ENCODE measurements around the gene TGM3. TPM values are rescaled to one million over a fixed set of nuclear protein-coding genes. Genes with fewer than 3 reads are reported as not detected.

The TGM3 gene
- polyA plus RNA-seq, 1 donor from 2014 or later, result 0.24 TPM

- TF ChIP-seq EP300 (conservative IDR thresholded peaks at IDR 0.05; ENCODE audit: poor library complexity, severe bottlenecking), result no peak
Measured at GRCh38 chr20:2363587-2363986, 67.8 kb downstream of the TGM3 start (continued).

- no peak overlapping the region for H3K4me2 ChIP-seq (ENCODE audit: low read length)
- H3K9me2 ChIP-seq (ENCODE audit: insufficient read depth, low read length), result no peaks in the 10 kb centered on the region
- no peaks in the 10 kb centered on the region for H3K79me2 ChIP-seq (replicated peaks; ENCODE audit: insufficient read depth, low read length)
- no peak overlapping the region for H3K4me3 ChIP-seq (ENCODE audit: low read length)
- TF ChIP-seq CTCF (IDR thresholded peaks at IDR 0.05; ENCODE audit: poor library complexity, severe bottlenecking), result no peak
- TF ChIP-seq POLR2AphosphoS5 (IDR thresholded peaks at IDR 0.05), result no peak
- H3K9ac ChIP-seq (ENCODE audit: low read length), result no peak overlapping the region
- H3F3A ChIP-seq (ENCODE audit: insufficient read depth, low read length, poor library complexity, severe bottlenecking), result no peaks in the 10 kb centered on the region
- no peaks in the 10 kb centered on the region for H4K20me1 ChIP-seq (ENCODE audit: insufficient read depth)
- H2AFZ ChIP-seq (ENCODE audit: low read depth, low read length), result no peak overlapping the region
- no peaks in the 10 kb centered on the region for H3K36me3 ChIP-seq (ENCODE audit: insufficient read depth, low read length)
- no peak overlapping the region for H3K27ac ChIP-seq (ENCODE audit: low read length)
- no peaks in the 10 kb centered on the region for H3K27me3 ChIP-seq (ENCODE audit: insufficient read depth, low read depth, low read length)
- H3K9me3 ChIP-seq (ENCODE audit: low read length), result peaks cover 3% of the 10 kb centered on the region
Measured at GRCh38 chr20:2364044-2364443, 68.2 kb downstream of the TGM3 start.

- Histone ChIP-seq H3K9me2 (ENCODE audit: insufficient read depth, low read length) (no peaks in the 10 kb centered on the region), H3F3A (ENCODE audit: insufficient read depth, low read length, poor library complexity, severe bottlenecking) (no peaks in the 10 kb centered on the region), H3K27ac (ENCODE audit: low read length) (no peak overlapping the region), H3K9me3 (ENCODE audit: low read length) (peaks cover 3% of the 10 kb centered on the region), H3K36me3 (ENCODE audit: insufficient read depth, low read length) (no peaks in the 10 kb centered on the region), H2AFZ (ENCODE audit: low read depth, low read length) (no peak overlapping the region), H3K27me3 (ENCODE audit: insufficient read depth, low read depth, low read length) (no peaks in the 10 kb centered on the region), H3K9ac (ENCODE audit: low read length) (no peak overlapping the region), H3K4me2 (ENCODE audit: low read length) (no peak overlapping the region), H4K20me1 (ENCODE audit: insufficient read depth) (no peaks in the 10 kb centered on the region), H3K4me3 (ENCODE audit: low read length) (no peak overlapping the region), H3K79me2 (replicated peaks; ENCODE audit: insufficient read depth, low read length) (no peaks in the 10 kb centered on the region)
- TF ChIP-seq EZH2 (IDR thresholded peaks at IDR 0.05; ENCODE audit: borderline replicate concordance, insufficient read depth, low read length, poor library complexity, severe bottlenecking) (no peak), EP300 (conservative IDR thresholded peaks at IDR 0.05; ENCODE audit: poor library complexity, severe bottlenecking) (no peak), MXI1 (conservative IDR thresholded peaks at IDR 0.05; ENCODE audit: poor library complexity, severe bottlenecking) (no peak), TAF1 (IDR thresholded peaks at IDR 0.05; ENCODE audit: low read depth) (no peak), SMC3 (conservative IDR thresholded peaks at IDR 0.05; ENCODE audit: poor library complexity) (no peak), REST (IDR thresholded peaks at IDR 0.05; ENCODE audit: borderline replicate concordance) (no peak), CTCF (IDR thresholded peaks at IDR 0.05; ENCODE audit: poor library complexity, severe bottlenecking) (no peak)
Measured at GRCh38 chr20:2365091-2365490, 69.3 kb downstream of the TGM3 start.

Data from neural cell (in vitro differentiated cells).